Loucy (cell line): Measurements from ENCODE around the gene SLC15A1.

Experiments used
- H2AFZ ChIP-seq: fragments of 200-600 bp; sonication (generic); 2 replicates; pipeline ENCODE4 v1.6.0; 2016; ENCODE audit warnings: antibody characterized with exemption, mild to moderate bottlenecking, low read length, moderate library complexity
- H3F3A ChIP-seq: fragments of 200-600 bp; 2 replicates; pipeline ENCODE4 v1.6.0; 2016; ENCODE audit warnings: antibody characterized with exemption, low read depth, mild to moderate bottlenecking
- H3K27me3 ChIP-seq: fragments of 200-600 bp; sonication (generic); 2 replicates; pipeline ENCODE4 v1.6.1; 2014; ENCODE audit warnings: low read length, mild to moderate bottlenecking; ENCODE audit not compliant: insufficient read depth, poor library complexity, severe bottlenecking
- H3K36me3 ChIP-seq: fragments of 200-600 bp; sonication (generic); 2 replicates; pipeline ENCODE4 v1.6.1; 2016; ENCODE audit warnings: low read length; ENCODE audit not compliant: insufficient read depth
- H3K4me1 ChIP-seq: fragments of 200-600 bp; sonication (generic); 2 replicates; pipeline ENCODE4 v1.5.1; 2014; ENCODE audit warnings: low read length, mild to moderate bottlenecking; ENCODE audit not compliant: insufficient read depth, poor library complexity, severe bottlenecking
- H3K4me2 ChIP-seq: fragments of 200-600 bp; sonication (generic); 2 replicates; pipeline ENCODE4 v1.6.0; 2014; ENCODE audit warnings: antibody characterized with exemption, low read length, low read depth, mild to moderate bottlenecking; ENCODE audit not compliant: poor library complexity, severe bottlenecking
- H3K4me3 ChIP-seq: fragments of 200-600 bp; sonication (generic); 2 replicates; pipeline ENCODE4 v1.5.1; 2014; ENCODE audit warnings: low read length, mild to moderate bottlenecking, mixed read lengths; ENCODE audit not compliant: poor library complexity, severe bottlenecking
- H3K79me2 ChIP-seq: fragments of 200-600 bp; sonication (generic); 2 replicates; pipeline ENCODE4 v1.6.1; 2014; ENCODE audit warnings: low read length; ENCODE audit not compliant: insufficient read depth
- H3K9ac ChIP-seq: fragments of 200-600 bp; sonication (generic); 2 replicates; pipeline ENCODE4 v1.6.0; 2014; ENCODE audit warnings: mild to moderate bottlenecking, low read depth, low read length, moderate library complexity; ENCODE audit not compliant: poor library complexity, severe bottlenecking
- H3K9me2 ChIP-seq: fragments of 200-600 bp; sonication (generic); replicated peaks from 2 replicates; pipeline ENCODE4 v1.6.1; 2016; ENCODE audit warnings: low read depth, low read length, mixed read lengths
- H3K9me3 ChIP-seq: fragments of 200-600 bp; sonication (generic); 2 replicates; pipeline ENCODE4 v1.6.1; 2014; ENCODE audit warnings: mild to moderate bottlenecking, antibody characterized with exemption, low read length, low read depth; ENCODE audit not compliant: insufficient read depth
- H4K20me1 ChIP-seq: fragments of 200-600 bp; sonication (generic); 2 replicates; pipeline ENCODE4 v1.6.0; 2014; ENCODE audit warnings: antibody characterized with exemption, low read length, mild to moderate bottlenecking; ENCODE audit not compliant: insufficient read depth, poor library complexity, severe bottlenecking
- CTCF ChIP-seq: fragments of 200-600 bp; sonication (generic); conservative IDR thresholded peaks from 2 replicates; pipeline ENCODE4 v1.5.1; 2014; ENCODE audit warnings: mild to moderate bottlenecking, antibody characterized with exemption, low read length
- EZH2phosphoT487 ChIP-seq: fragments of 200-600 bp; IDR thresholded peaks from 2 replicates; pipeline ENCODE4 v1.6.1; 2018; ENCODE audit warnings: antibody characterized with exemption, mild to moderate bottlenecking, moderate library complexity, borderline replicate concordance

SLC15A1 gene

DNA sequence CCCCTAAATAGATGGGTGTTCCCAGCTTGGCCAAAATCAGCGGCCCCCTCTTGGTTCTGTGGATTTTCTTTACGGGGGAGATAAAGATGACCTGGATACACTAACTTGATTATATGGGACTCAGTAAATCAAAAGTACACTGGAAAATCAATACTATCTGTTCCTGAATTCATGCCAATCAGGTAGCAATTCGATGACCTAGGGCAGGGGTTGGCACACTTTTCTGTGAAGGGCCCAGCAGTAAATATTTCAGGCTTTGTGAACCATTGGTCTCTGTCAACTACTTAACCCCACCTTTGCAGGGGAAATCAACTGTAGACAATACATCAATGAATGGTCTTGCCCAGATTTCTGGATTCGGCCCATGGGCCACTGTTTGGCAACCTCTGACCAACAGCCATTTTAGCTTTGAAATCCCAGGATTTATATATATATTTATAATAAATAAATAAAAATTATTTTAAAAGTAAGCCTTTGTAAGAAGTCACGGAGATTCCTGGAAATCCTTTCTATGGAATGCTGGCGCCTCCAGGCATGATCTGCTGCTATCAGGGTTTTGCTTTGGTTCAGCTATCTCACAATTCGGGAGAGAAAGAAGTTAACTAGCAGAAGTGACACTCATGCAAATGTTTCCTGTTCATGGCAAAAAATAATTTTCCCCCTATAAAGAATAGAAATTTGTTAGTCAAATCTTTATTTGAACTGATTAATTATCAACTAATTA lies 32.8 kb downstream of the SLC15A1 start:
- TF ChIP-seq EZH2phosphoT487 (no peak), CTCF (no peak)
- Histone ChIP-seq H3K4me1 (no peaks in the 10 kb centered on the region), H3K9me3 (no peaks in the 10 kb centered on the region)

GRCh38 chr13:98717891-98718290 lies 34.6 kb downstream of the SLC15A1 start:
- Histone ChIP-seq H3K9ac (no peak overlapping the region), H2AFZ (no peak overlapping the region), H3K4me2 (no peak overlapping the region), H3K4me3 (no peak overlapping the region), H3K4me1 (no peaks in the 10 kb centered on the region), H3K79me2 (no peaks in the 10 kb centered on the region), H3K9me2 (no peaks in the 10 kb centered on the region), H3K36me3 (no peaks in the 10 kb centered on the region), H3F3A (no peaks in the 10 kb centered on the region), H4K20me1 (no peaks in the 10 kb centered on the region), H3K9me3 (no peaks in the 10 kb centered on the region), H3K27me3 (no peaks in the 10 kb centered on the region)
- TF ChIP-seq CTCF (no peak), EZH2phosphoT487 (no peak)

More for the DNA sequence above, 32.8 kb downstream of the SLC15A1 start:
- no peaks in the 10 kb centered on the region for H3K27me3 ChIP-seq
- H3K4me3 ChIP-seq = no peak overlapping the region
- no peak overlapping the region for H3K9ac ChIP-seq
- H2AFZ ChIP-seq = no peak overlapping the region
- no peaks in the 10 kb centered on the region for H3K9me2 ChIP-seq
- no peaks in the 10 kb centered on the region for H3F3A ChIP-seq
- H3K4me2 ChIP-seq = no peak overlapping the region
- H4K20me1 ChIP-seq = no peaks in the 10 kb centered on the region
- H3K79me2 ChIP-seq = no peaks in the 10 kb centered on the region
- H3K36me3 ChIP-seq = no peaks in the 10 kb centered on the region

DNA sequence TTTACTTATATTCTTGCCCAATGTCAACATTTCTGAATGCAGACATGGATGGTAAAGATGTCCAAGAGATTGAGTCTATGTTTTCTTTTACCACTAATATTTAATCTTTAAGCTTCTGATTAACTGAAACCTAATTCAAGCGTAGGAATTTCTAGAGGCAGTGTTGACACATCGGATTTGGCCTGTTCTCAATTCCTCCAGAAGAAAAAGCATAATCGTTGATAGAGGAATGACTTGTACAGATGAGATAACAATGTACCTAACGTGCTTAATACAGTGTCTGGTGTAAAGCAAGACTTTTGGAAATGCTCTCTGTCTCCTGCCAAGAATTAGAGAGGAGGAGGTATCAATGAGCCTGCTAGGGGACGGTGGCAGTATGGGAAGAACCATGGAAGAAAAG lies 35.2 kb downstream of the SLC15A1 start:
- H3K36me3 ChIP-seq = no peaks in the 10 kb centered on the region
- H3K27me3 ChIP-seq = no peaks in the 10 kb centered on the region
- no peaks in the 10 kb centered on the region for H3K79me2 ChIP-seq
- H3K4me3 ChIP-seq = no peak overlapping the region
- H3K4me1 ChIP-seq = no peaks in the 10 kb centered on the region
- TF ChIP-seq EZH2phosphoT487 (no peak), CTCF (no peak)
- H3K4me2 ChIP-seq = no peak overlapping the region
- H3K9ac ChIP-seq = no peak overlapping the region
- no peaks in the 10 kb centered on the region for H4K20me1 ChIP-seq
- no peaks in the 10 kb centered on the region for H3K9me3 ChIP-seq
- H3K9me2 ChIP-seq = no peaks in the 10 kb centered on the region
- H3F3A ChIP-seq = no peaks in the 10 kb centered on the region
- H2AFZ ChIP-seq = no peak overlapping the region
